GM19438 (cell line): ENCODE data around the gene PLCG2.
"Not testable (repeated sequence)": the region's sequence is repeated elsewhere in the genome, so short reads cannot be mapped to it uniquely, and the experiment has no call there.

Experiments
- ATAC-seq: cut with Tn5 transposase; IDR thresholded peaks from one replicate; pipeline ENCODE4 v1.9.1; 2021; ENCODE audit warnings: low read depth; ENCODE audit not compliant: unreplicated experiment

Gene PLCG2

GRCh38 chr16:81786868-81787267 is 7.8 kb downstream of the PLCG2 start:
- no peak for ATAC-seq

DNA sequence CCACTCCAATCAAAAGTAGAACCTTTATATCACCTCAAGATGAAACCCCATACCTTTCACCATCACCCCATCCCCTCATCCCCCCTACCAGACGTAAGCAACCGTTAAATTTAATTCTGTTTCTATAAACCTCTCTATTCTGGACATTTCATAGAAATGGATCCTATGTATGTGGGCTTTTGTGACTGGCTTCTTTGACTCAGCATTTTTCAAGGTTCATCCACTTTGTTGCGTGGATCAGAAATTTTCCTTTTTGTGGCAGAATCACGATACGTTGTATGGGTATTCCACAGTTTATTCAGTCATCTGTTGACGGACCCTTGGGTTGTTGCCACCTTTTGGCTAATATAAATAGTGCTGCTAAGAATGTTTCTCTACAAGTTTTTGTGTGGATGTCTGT is 8.6 kb downstream of the PLCG2 start:
- ATAC-seq, result no peak

DNA sequence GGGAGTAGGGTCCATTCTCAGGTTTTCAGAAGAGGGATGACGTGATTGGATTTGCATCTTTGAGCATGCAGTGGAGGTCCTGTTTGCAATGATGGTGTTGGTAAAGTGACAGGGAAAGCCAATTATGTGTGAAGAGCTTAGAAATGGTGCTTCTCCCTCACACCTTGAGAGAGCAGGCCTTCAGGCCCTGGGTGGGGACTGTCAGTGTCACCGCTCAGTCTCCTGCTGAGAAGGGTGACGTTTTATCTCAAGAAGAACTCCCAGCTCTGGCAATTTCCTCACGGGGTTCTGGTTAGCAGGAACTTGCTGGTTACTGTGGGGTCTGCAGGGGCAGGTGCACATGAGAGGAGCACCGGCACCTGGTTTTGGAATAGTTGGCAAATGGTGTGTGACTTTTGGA is 11.2 kb downstream of the PLCG2 start:
- no peak for ATAC-seq

DNA sequence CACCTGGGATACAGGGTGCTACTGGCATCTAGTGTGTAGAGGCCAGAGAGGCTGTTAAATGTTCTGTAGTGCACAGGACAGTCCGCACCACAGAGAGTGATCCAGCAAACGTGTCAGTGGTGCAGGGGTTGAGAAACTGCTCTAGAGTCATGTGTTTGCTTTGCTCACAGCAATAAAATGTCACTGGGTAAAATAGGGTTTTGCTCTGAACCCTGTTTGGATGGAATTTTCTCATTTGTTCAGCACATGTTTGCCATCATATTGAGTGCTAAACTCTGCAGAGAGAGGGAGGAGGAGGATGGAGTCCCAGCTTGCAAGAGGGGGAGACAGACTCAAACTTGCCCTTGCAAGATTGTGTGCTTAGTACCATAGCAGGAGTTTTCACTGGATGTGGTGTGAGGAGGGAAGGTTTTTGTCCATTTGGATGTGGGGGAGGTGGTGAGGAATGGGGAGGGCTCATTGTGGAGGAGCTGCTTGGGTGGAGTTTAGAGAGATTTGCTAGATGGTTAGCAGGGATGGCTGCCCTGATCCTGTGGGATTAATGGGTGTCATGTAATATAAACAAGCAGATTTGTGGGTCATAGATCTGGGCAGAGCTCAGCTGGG is 11.8 kb downstream of the PLCG2 start:
- ATAC-seq, result no peak

GRCh38 chr16:81792828-81793227 is 13.7 kb downstream of the PLCG2 start:
- ATAC-seq, result no peak

- ATAC-seq, result no peak
These were observed 16.1 kb downstream of the PLCG2 start for GRCh38 chr16:81795193-81795592.

DNA sequence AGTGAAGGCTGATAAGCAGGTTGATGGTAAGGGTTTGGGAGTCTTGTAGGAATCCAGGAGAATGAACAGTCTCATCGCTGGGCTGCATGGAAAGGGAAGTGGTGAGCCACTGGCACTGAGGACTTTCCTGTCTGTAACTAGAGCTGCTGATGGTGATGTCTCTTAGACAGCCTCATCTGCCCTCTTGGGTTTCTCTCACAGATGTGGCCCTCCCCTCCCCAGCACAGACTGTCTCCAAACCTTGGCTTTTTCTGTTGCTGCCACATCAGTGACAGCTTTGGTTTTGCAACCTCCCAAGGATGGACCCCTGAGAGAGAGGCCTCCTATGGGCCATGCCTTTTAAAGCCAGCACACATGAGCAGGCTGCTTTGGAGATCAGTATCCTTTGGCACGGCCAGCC is 16.9 kb downstream of the PLCG2 start:
- ATAC-seq, result no peak

DNA sequence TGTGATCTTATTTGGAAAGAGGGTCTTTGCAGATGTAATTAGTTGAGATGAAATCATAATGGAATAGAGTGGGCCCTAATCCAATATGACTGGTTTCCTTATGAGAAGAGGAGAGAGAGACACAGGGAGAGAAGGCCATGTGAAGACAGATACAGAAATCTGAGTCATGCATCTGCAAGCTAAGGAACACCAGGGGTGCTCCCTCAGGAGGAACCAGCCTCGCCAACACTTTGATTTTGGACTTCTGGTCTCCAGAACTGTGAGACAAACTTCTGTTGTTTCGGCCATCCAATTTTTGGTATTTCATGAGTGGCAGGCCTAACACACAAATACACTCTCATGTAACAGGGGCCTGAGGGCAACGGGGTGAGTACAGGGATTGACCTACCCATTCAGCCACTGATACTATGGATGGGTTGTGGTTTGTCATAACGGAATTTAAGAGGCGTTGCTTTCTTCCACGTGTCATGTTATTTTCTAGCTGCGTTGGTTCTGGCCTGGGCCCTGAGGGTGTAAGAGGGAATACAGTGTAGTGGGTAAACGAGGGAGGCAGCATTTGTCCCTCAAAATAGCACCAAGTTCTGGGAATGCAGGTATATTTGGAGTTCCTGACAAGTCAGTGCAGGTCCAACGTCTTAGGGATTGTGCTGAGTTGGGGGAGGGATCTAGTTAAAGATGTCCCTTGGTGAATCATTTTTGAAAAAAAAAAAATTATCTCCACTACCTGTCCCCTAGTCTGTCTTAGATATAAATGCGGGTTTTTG is 17.7 kb downstream of the PLCG2 start:
- no peak for ATAC-seq

- peak; percentile 49 for ATAC-seq
These were observed 18.4 kb downstream of the PLCG2 start for GRCh38 chr16:81797443-81797842.

DNA sequence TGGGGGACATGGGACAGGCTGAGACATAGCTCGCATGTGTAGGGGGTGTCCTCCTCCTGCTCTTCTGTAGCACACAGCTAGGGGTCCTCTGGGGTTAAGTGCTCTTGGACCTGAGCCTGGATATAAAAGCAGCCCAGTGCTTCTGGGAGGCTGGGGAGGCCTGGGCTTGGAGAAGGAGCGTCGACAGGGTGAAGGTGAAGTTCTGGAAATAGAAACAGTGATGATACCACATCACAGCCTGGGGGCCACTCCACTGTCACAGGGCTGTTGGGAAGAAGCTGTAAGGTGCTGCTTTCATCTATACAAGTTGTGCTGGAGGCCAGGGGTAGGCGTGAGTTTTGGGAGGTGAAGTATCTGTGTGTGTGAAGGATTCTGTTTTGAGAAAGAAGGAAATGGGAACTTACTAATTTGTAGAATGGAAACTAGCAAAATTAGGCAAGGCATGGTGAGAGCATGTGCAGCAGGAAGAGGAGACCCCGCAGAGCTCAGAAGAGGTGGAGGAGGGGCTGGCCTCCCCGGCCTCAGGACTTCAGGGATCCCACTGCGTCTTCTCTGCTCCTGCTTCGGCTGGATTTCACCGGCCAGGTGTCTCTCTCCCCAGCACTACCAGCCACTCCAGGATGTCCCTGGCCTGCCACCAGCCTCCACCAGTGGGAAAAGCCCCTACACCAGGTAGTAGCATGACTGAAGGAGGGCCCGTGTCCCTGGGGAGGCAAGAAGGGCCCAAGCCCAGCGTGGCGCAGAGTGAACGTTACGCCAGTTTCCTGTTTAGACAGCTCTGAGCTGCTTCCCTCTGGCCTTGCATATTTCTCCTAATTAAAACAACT is 19.4 kb downstream of the PLCG2 start:
- peak; percentile 50 for ATAC-seq

DNA sequence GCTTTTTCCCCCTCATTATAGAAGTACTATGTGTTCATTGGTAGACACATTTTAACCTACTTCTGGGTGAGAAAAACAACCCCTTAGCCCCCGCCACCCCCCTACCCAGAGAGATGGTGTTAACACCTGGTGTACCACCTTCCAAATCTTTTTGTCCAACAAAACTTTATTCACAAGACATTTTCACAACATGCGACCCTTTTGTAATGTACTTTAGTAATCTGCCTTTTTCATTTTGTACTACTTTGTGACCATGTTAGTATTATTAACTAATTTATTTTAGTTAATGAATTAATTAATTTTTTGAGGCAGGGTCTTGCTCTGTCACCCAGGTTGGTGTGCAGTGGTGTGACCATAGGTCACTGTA is 20.0 kb downstream of the PLCG2 start:
- ATAC-seq, result no peak

- ATAC-seq, result not testable (repeated sequence)
These were observed 22.6 kb downstream of the PLCG2 start for GRCh38 chr16:81801724-81802123.

DNA sequence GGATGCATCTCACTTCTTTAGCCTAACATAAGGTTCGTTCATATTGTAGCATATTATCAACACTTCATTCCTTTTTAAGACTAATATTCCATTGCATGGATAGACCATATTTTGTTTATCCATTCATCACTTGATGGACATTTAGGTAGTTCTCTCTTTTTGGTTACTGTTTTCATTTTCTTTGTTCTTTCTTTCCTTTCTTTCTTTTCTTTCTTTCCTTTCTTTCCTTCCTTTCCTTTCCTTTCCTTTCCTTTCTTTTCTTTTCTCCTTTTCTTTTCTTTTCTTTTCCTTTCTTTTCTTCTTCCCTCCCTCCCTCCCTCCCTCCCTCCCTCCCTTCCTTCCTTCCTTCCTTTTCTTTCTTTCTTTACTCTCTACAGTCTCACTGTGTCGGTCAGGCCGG is 24.2 kb downstream of the PLCG2 start:
- ATAC-seq, result no peak

DNA sequence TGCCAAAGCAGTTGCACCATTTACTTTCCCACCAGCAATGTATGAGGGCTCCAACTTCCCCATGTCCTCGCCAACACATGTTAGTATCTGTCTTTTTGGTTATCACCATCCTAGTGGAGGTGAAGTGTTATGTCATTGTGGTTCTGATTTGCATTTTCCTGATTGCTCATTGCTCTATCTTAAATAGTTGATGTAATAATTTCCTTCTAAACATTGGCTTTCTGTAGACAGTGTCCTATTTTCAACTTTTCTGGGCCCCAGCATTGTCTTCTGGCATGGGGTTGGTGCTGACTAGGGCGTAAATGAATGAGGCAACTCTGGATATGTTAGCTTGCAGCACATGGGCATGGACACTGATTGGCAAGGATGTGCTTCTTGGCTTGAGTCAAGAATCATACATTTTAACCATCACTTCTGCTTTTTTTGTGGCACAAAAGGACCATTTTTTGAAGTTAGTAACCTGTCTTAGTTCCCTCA is 25.1 kb downstream of the PLCG2 start:
- no peak for ATAC-seq

- no peak for ATAC-seq
These were observed 27.6 kb downstream of the PLCG2 start for GRCh38 chr16:81806696-81807095.

- ATAC-seq, result no peak
These were observed 28.8 kb downstream of the PLCG2 start for GRCh38 chr16:81807767-81808358.

- peak; percentile 66 for ATAC-seq
These were observed 29.9 kb downstream of the PLCG2 start for GRCh38 chr16:81808933-81809480.

- ATAC-seq, result no peak
These were observed 30.5 kb downstream of the PLCG2 start for GRCh38 chr16:81809567-81809966.

- ATAC-seq, result no peak
These were observed 31.3 kb downstream of the PLCG2 start for GRCh38 chr16:81810361-81810760.

DNA sequence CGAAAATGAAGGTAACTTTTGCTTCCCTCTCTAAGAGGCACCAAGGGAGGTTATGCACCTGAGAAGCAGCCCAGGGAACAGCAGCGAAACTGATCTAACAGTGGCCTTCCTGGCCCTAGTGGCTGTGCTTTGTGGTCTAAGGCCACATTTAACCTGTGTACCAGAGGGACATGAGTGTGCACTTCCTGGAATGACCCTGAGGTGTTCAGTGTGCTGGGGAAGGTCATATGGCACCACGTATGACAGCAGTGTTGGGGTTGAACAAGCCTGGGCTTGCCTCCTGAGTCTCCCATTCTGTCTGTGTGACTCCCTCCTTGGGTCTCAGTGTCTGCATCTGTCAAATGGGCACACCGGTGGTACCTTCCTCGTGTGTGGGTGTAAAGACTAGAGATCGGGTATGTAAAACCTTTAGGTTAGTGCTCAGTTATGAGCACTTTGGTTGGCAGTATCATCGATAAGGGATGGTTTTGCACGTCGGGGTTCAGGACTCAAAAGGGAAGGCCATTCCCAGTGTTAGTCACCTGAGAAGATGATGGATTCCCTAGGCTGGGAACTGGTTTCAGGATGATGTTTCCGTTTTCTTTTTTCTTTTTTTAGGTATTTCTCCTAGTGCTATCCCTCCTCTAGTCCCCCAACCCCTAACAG is 31.9 kb downstream of the PLCG2 start:
- ATAC-seq, result peak; percentile 31
